ENCODE results near the gene SFI1. TPM values are rescaled to one million over a fixed set of nuclear protein-coding genes. Genes with fewer than 3 reads are reported as not detected.

The SFI1 gene
- total and polyA plus RNA-seq, 4 donors: 3.1 to 16.2 (median 7.4) TPM

DNA sequence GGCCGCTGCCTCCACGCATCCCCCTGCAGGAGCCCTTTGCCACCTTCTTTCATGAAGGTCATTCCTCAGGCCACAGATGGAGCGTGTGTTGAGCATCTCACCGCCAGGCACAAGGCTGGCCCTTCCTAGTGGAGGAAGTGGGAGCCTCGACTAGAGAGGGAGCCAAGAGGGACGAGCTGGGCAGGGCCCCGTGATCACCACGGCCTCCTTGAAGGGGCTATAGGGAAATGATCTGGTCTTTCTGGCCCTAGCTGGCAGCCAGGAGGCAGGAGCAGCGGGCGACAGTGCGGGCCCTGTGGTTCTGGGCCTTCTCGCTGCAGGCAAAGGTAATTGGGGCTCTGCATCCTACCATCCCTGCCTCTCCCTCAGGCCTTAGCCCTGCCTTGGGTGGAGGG is 116.6 kb downstream of the SFI1 start (continued):
- TF ChIP-seq, protein P1, sequence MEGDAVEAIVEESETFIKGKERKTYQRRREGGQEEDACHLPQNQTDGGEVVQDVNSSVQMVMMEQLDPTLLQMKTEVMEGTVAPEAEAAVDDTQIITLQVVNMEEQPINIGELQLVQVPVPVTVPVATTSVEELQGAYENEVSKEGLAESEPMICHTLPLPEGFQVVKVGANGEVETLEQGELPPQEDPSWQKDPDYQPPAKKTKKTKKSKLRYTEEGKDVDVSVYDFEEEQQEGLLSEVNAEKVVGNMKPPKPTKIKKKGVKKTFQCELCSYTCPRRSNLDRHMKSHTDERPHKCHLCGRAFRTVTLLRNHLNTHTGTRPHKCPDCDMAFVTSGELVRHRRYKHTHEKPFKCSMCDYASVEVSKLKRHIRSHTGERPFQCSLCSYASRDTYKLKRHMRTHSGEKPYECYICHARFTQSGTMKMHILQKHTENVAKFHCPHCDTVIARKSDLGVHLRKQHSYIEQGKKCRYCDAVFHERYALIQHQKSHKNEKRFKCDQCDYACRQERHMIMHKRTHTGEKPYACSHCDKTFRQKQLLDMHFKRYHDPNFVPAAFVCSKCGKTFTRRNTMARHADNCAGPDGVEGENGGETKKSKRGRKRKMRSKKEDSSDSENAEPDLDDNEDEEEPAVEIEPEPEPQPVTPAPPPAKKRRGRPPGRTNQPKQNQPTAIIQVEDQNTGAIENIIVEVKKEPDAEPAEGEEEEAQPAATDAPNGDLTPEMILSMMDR (IDR thresholded peaks at IDR 0.05; ENCODE audit: low read depth, low read length, missing input control): no peak

DNA sequence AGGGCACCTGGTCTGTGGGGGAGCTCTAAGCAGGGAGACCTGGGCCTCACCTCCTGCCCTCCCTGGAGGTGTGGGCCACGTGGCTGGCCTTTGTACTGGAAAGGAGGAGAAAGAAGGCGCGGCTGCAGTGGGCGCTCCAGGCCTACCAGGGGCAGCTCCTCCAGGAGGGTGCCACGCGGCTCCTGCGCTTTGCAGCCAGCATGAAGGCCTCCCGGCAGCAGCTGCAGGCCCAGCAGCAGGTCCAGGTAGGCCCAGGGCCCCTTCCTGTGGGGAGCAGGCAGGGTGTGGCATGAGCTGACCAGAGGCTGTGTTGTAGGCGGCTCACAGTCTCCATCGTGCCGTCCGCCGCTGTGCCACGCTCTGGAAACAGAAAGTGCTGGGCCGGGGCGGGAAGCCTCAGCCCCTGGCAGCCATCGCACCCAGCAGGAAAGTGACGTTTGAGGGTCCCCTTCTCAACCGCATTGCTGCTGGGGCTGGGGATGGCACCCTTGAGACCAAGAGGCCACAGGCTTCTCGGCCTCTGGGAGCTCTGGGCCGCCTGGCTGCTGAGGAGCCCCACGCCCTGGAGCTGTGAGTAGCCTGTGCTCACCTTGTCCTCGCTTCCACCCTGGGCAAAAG is 117.1 kb downstream of the SFI1 start:
- Histone ChIP-seq H3K9me3 (ENCODE audit: control insufficient read depth in 4 of 4, low read length in 3 of 4) (no peaks in the 10 kb centered on the region), H3K36me3 (ENCODE audit: control insufficient read depth in 4 of 4, insufficient read depth in 3 of 4, low read depth in 1 of 4, low read length in 3 of 4) (peaks cover 0 to 7% (median 3%) of the 10 kb centered on the region in 4 donors), H3K4me1 (ENCODE audit: control insufficient read depth in 4 of 4, insufficient read depth in 4 of 4, low read length in 3 of 4) (peaks cover 0 to 6% (median 3%) of the 10 kb centered on the region in 4 donors), H3K9ac (ENCODE audit: low read depth in 1 of 2, low read length in 2 of 2) (no peak overlapping the region), H3K27ac (ENCODE audit: low read depth in 1 of 2, low read length in 2 of 2) (no peak overlapping the region), H3K4me3 (ENCODE audit: low read depth in 1 of 3, low read length in 3 of 3) (no peak overlapping the region), H3K27me3 (ENCODE audit: control insufficient read depth in 4 of 4, insufficient read depth in 4 of 4, low read length in 3 of 4) (no peaks in the 10 kb centered on the region)
- DNase-seq (ENCODE audit: low spot score): no peak
- WGBS: 94% methylated on average over 23 of the region's 23 CpGs
- TF ChIP-seq TAF1 (conservative IDR thresholded peaks at IDR 0.05) (no peak), FOXA2 (IDR thresholded peaks at IDR 0.05) (no peak), JUND (IDR thresholded peaks at IDR 0.05) (no peak), NR2F2 (IDR thresholded peaks at IDR 0.05) (no peak), GABPA (IDR thresholded peaks at IDR 0.05 in 1 of 2, conservative IDR thresholded peaks at IDR 0.05 in 1 of 2) (no peak), YY1 (IDR thresholded peaks at IDR 0.05) (no peak), HNF4G (IDR thresholded peaks at IDR 0.05) (no peak), HNF4A (conservative IDR thresholded peaks at IDR 0.05) (no peak), SP1 (IDR thresholded peaks at IDR 0.05) (no peak)
- TF ChIP-seq, protein P2, sequence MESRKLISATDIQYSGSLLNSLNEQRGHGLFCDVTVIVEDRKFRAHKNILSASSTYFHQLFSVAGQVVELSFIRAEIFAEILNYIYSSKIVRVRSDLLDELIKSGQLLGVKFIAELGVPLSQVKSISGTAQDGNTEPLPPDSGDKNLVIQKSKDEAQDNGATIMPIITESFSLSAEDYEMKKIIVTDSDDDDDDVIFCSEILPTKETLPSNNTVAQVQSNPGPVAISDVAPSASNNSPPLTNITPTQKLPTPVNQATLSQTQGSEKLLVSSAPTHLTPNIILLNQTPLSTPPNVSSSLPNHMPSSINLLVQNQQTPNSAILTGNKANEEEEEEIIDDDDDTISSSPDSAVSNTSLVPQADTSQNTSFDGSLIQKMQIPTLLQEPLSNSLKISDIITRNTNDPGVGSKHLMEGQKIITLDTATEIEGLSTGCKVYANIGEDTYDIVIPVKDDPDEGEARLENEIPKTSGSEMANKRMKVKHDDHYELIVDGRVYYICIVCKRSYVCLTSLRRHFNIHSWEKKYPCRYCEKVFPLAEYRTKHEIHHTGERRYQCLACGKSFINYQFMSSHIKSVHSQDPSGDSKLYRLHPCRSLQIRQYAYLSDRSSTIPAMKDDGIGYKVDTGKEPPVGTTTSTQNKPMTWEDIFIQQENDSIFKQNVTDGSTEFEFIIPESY (IDR thresholded peaks at IDR 0.05): no peak
- TF ChIP-seq, protein P3, sequence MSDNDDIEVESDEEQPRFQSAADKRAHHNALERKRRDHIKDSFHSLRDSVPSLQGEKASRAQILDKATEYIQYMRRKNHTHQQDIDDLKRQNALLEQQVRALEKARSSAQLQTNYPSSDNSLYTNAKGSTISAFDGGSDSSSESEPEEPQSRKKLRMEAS (IDR thresholded peaks at IDR 0.05): no peak

DNA sequence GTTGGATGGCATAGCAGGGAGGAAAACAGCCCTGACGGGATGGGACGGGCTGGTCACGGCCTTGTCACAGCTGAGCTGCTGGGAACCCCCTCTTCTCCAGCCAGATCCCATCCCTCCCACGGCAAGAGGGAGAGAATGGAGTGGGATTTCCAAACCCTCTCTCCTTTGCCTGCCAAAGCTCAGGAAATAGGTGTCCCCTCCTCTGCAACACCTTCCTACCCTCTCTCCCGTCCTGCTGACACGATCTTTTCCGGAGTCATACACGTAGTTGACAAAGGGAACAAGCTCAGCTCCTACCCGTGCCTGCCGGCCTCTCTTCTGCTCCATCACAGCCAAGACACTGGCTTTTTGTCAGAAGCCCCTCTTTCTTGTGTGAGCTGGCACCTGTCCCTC is 117.6 kb downstream of the SFI1 start:
- WGBS: 88% methylated on average over 10 of the region's 10 CpGs
- Histone ChIP-seq H3K9me3 (ENCODE audit: control insufficient read depth in 4 of 4, low read length in 3 of 4) (no peaks in the 10 kb centered on the region), H3K36me3 (ENCODE audit: control insufficient read depth in 4 of 4, insufficient read depth in 3 of 4, low read depth in 1 of 4, low read length in 3 of 4) (peaks cover 0 to 12% (median 5%) of the 10 kb centered on the region in 4 donors), H3K4me3 (ENCODE audit: low read depth in 1 of 3, low read length in 3 of 3) (no peak overlapping the region), H3K9ac (ENCODE audit: low read depth in 1 of 2, low read length in 2 of 2) (no peak overlapping the region), H3K27ac (ENCODE audit: low read depth in 1 of 2, low read length in 2 of 2) (no peak overlapping the region), H3K4me1 (ENCODE audit: control insufficient read depth in 4 of 4, insufficient read depth in 4 of 4, low read length in 3 of 4) (peaks cover 0 to 6% (median 3%) of the 10 kb centered on the region in 4 donors), H3K27me3 (ENCODE audit: control insufficient read depth in 4 of 4, insufficient read depth in 4 of 4, low read length in 3 of 4) (no peaks in the 10 kb centered on the region)
- TF ChIP-seq, protein P3 (IDR thresholded peaks at IDR 0.05): no peak
- TF ChIP-seq FOXA2 (IDR thresholded peaks at IDR 0.05): no peak
- TF ChIP-seq YY1 (IDR thresholded peaks at IDR 0.05): no peak
- no peak for TF ChIP-seq GABPA (IDR thresholded peaks at IDR 0.05 in 1 of 2, conservative IDR thresholded peaks at IDR 0.05 in 1 of 2)
- TF ChIP-seq SP1 (IDR thresholded peaks at IDR 0.05): no peak
- no peak for TF ChIP-seq RXRA (IDR thresholded peaks at IDR 0.05)
- no peak for TF ChIP-seq HNF4A (conservative IDR thresholded peaks at IDR 0.05)
- no peak for DNase-seq (ENCODE audit: low spot score)

Measured in liver (tissue), 9 donors.